ENCODE measurements around the gene ZNF548. TPM values are rescaled to one million over a fixed set of nuclear protein-coding genes. Genes with fewer than 3 reads are reported as not detected.

The ZNF548 gene
- total RNA-seq, 4 donors from 2014 or later, result 20.2 to 26.3 (median 23.6) TPM

DNA sequence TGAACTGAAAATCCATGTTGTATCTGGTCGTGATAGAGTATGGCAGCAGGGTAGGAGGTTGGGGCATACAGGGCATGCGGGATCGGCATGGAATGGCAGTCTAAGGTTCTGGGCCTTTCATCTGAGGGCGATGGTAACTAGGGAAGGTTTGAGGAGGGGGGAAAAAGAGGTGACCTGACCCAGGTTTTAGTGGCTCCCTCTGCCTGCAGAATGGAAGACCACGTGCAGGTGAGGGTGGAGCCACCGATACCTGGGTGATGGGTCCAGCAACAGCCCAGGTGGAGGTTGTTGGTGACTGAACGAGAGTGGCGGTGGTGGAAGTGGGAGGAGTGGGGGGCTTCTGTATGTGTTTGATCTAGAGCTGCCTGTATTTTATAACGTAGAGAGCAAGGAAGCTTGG is 49.3 kb downstream of the ZNF548 start:
- no peak overlapping the region for H3K27ac ChIP-seq (replicated peaks in 1 of 4)
- peaks cover 6 to 36% (median 28%) of the 10 kb centered on the region in 4 donors for H3K36me3 ChIP-seq
- DNase-seq (ENCODE audit: extremely low spot score), result no peak
- peaks cover 0 to 21% (median 11%) of the 10 kb centered on the region in 4 donors for H3K9me3 ChIP-seq
- no peaks in the 10 kb centered on the region for H3K27me3 ChIP-seq
- WGBS, result 96% methylated on average over 9 of the region's 9 CpGs
- H3K4me3 ChIP-seq, result no peak overlapping the region
- peaks cover 16 to 25% (median 22%) of the 10 kb centered on the region in 4 donors for H3K4me1 ChIP-seq
- intact Hi-C loops (cut with DNase I), result no loop called here
- no peak for TF ChIP-seq POLR2AphosphoS5 (IDR thresholded peaks at IDR 0.05)
- no peak for TF ChIP-seq POLR2A (IDR thresholded peaks at IDR 0.05; ENCODE audit: low read depth)
- TF ChIP-seq EP300 (IDR thresholded peaks at IDR 0.05), result no peak
- TF ChIP-seq, protein P1, sequence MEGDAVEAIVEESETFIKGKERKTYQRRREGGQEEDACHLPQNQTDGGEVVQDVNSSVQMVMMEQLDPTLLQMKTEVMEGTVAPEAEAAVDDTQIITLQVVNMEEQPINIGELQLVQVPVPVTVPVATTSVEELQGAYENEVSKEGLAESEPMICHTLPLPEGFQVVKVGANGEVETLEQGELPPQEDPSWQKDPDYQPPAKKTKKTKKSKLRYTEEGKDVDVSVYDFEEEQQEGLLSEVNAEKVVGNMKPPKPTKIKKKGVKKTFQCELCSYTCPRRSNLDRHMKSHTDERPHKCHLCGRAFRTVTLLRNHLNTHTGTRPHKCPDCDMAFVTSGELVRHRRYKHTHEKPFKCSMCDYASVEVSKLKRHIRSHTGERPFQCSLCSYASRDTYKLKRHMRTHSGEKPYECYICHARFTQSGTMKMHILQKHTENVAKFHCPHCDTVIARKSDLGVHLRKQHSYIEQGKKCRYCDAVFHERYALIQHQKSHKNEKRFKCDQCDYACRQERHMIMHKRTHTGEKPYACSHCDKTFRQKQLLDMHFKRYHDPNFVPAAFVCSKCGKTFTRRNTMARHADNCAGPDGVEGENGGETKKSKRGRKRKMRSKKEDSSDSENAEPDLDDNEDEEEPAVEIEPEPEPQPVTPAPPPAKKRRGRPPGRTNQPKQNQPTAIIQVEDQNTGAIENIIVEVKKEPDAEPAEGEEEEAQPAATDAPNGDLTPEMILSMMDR (IDR thresholded peaks at IDR 0.05), result no peak

DNA sequence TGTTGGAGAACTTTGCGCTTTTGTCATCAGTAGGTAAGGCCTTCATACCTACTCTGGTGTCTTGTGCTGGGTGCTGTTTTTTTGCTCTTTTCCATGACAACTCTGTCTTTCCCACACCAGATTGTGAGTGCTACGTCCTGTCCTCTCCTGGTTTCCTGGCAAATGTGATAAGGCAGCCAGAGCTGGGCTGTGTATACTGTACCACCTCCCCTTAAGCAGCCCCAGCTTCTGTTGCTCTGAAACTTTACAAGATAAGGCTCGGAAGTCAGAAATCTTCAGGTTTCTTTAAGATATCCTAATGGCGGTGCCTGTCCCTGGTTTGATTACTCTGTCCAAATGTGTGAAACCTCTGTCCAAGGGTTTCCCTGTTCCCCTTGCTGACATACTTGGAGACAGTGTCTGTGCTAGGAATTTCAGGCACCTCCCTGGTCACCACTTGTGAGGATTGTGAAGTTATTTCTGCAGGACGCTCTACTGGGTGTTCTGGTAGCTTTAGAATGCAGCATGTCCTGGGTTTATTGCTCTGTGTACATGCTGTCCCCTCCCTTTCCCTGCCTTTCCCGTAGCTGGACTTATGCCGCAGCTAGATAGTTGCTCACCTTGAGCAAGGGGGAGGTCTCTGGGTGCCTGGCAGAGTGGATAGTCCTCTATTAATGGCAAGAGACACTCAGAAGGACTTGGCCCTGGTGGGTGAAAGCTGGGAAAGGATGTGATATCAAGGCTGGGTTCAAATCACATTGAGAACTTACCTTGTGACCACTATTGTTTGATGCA is 52.5 kb downstream of the ZNF548 start:
- Histone ChIP-seq H3K4me1 (no peaks in the 10 kb centered on the region), H3K4me3 (no peak overlapping the region), H3K27me3 (no peaks in the 10 kb centered on the region), H3K36me3 (peaks cover 16 to 54% (median 42%) of the 10 kb centered on the region in 4 donors), H3K27ac (replicated peaks in 1 of 4) (no peak overlapping the region), H3K9me3 (peaks cover 0 to 51% (median 28%) of the 10 kb centered on the region in 4 donors)
- intact Hi-C loops (cut with DNase I), result no loop called here
- no peak for TF ChIP-seq POLR2A (IDR thresholded peaks at IDR 0.05; ENCODE audit: low read depth)
- no peak for TF ChIP-seq EP300 (IDR thresholded peaks at IDR 0.05)
- TF ChIP-seq, protein P1 (IDR thresholded peaks at IDR 0.05), result no peak
- WGBS, result 91% methylated on average over 7 of the region's 7 CpGs
- no peak for DNase-seq (ENCODE audit: extremely low spot score)

DNA sequence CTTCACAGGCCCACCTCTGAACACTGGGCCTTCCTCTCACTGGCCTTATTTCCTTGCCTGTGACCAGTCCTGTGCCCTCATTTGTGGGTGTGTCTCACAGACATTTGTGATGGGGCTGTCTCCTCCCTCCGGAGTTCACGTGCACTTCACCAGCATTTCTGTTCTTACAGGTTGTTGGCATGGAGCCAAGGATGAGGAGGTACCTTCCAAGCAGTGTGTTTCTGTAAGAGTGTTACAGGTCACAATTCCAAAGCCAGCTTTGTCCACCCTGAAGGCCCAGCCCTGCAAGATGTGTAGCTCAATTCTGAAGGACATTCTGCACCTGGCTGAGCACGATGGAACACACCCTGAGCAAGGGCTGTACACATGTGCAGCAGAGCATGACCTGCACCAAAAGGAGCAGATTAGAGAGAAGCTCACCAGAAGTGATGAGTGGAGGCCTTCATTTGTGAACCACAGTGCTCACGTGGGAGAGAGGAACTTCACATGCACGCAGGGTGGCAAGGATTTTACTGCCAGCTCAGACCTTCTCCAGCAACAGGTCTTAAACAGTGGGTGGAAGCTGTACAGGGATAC is 53.6 kb downstream of the ZNF548 start:
- Histone ChIP-seq H3K27ac (replicated peaks in 1 of 4) (no peak overlapping the region), H3K4me1 (no peaks in the 10 kb centered on the region), H3K4me3 (no peak overlapping the region), H3K27me3 (no peaks in the 10 kb centered on the region), H3K36me3 (peaks cover 16 to 49% (median 36%) of the 10 kb centered on the region in 4 donors), H3K9me3 (peaks cover 0 to 60% (median 31%) of the 10 kb centered on the region in 4 donors)
- TF ChIP-seq EP300 (IDR thresholded peaks at IDR 0.05) (no peak), POLR2A (IDR thresholded peaks at IDR 0.05; ENCODE audit: low read depth) (no peak), POLR2AphosphoS5 (IDR thresholded peaks at IDR 0.05) (no peak)
- TF ChIP-seq, protein P1 (IDR thresholded peaks at IDR 0.05), result no peak
- intact Hi-C loops (cut with DNase I), result no loop called here
- 89% methylated on average over 5 of the region's 5 CpGs for WGBS
- DNase-seq (ENCODE audit: extremely low spot score), result no peak

DNA sequence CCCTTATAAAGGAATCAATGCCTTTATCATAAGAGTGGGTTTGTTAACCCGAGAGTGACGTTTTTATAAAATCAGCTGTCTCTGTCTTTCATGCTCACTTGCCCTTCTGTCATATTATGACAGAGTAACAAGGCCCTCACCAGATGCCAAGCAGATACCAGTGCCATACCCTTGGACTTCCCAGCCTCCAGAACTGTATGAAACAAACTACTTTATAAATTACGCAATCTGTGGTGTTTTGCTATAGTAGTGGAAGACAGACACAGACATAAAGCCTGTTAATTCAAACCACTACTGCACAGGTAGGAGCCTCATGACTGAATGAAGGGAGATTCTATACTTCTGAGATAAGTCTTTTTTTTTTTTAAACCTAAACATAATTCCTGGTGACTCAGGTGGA is 62.7 kb downstream of the ZNF548 start:
- peaks cover 0 to 37% (median 9%) of the 10 kb centered on the region in 4 donors for H3K9me3 ChIP-seq
- H3K4me3 ChIP-seq, result no peak overlapping the region
- no peak for TF ChIP-seq EP300 (IDR thresholded peaks at IDR 0.05)
- TF ChIP-seq POLR2AphosphoS5 (IDR thresholded peaks at IDR 0.05), result no peak
- no peak for TF ChIP-seq POLR2A (IDR thresholded peaks at IDR 0.05; ENCODE audit: low read depth)
- TF ChIP-seq, protein P1 (IDR thresholded peaks at IDR 0.05), result no peak
- H3K4me1 ChIP-seq, result no peaks in the 10 kb centered on the region
- DNase-seq (ENCODE audit: extremely low spot score), result no peak
- intact Hi-C loops (cut with DNase I), result no loop called here
- H3K27me3 ChIP-seq, result no peaks in the 10 kb centered on the region
- H3K27ac ChIP-seq (replicated peaks in 1 of 4), result no peak overlapping the region
- H3K36me3 ChIP-seq, result peaks cover 0 to 13% (median 3%) of the 10 kb centered on the region in 4 donors
- WGBS, result 93% methylated on average over 3 of the region's 3 CpGs

Other genes with a start within 250 kb of the ZNF548 start
- not detected for gene ZIM3, start 244.7 kb upstream of the ZNF548 start, total RNA-seq
- not detected for gene DUXA, start 222.4 kb upstream of the ZNF548 start, total RNA-seq
- 10 to 100 TPM; 24.1 to 66.7 (median 42.5) TPM for gene ZNF264, start 198.4 kb upstream of the ZNF548 start, total RNA-seq
- 1 to 10 TPM in 1 of 4 donors, under 1 TPM in 3; 0.33 to 1.2 (median 0.85) TPM for gene AURKC, start 158.8 kb upstream of the ZNF548 start, total RNA-seq
- gene ZNF805, start 149.2 kb upstream of the ZNF548 start, total RNA-seq, result 10 to 100 TPM; 13.3 to 19.7 (median 17.3) TPM
- 10 to 100 TPM; 46.1 to 75.0 (median 50.1) TPM for gene ZNF460, start 109.4 kb upstream of the ZNF548 start, total RNA-seq
- 1 to 10 TPM; 6.6 to 9.1 (median 8.3) TPM for gene ZNF543, start 69.4 kb upstream of the ZNF548 start, total RNA-seq
- 10 to 100 TPM in 1 of 4 donors, 1 to 10 TPM in 3; 7.1 to 12.4 (median 8.5) TPM for gene ZNF304, start 38.6 kb upstream of the ZNF548 start, total RNA-seq
- gene TRAPPC2B, start 26.3 kb upstream of the ZNF548 start, total RNA-seq, result 10 to 100 TPM; 12.9 to 29.5 (median 20.2) TPM
- gene ZNF547, start 26.3 kb upstream of the ZNF548 start, total RNA-seq, result 1 to 10 TPM; 1.4 to 3.3 (median 2.8) TPM
- 1 to 10 TPM; 6.1 to 9.6 (median 8.8) TPM for gene ZNF17, start 21.3 kb downstream of the ZNF548 start, total RNA-seq
- 1 to 10 TPM; 2.5 to 6.4 (median 4.6) TPM for gene ZNF749, start 45.5 kb downstream of the ZNF548 start, total RNA-seq
- gene VN1R1, start 67.3 kb downstream of the ZNF548 start, total RNA-seq, result 1 to 10 TPM in 3 of 4 donors, under 1 TPM in 1; 0.65 to 1.8 (median 1.3) TPM
- gene ZNF772, start 87.7 kb downstream of the ZNF548 start, total RNA-seq, result 10 to 100 TPM in 1 of 4 donors, 1 to 10 TPM in 3; 7.1 to 11.5 (median 9.0) TPM
- 10 to 100 TPM in 2 of 4 donors, 1 to 10 TPM in 2; 9.3 to 17.8 (median 12.4) TPM for gene ZNF419, start 97.9 kb downstream of the ZNF548 start, total RNA-seq
- gene ZNF773, start 110.1 kb downstream of the ZNF548 start, total RNA-seq, result 10 to 100 TPM in 3 of 4 donors, 1 to 10 TPM in 1; 7.1 to 18.9 (median 16.6) TPM
- 1 to 10 TPM; 3.7 to 6.7 (median 6.4) TPM for gene ZNF549, start 137.5 kb downstream of the ZNF548 start, total RNA-seq
- gene ZNF550, start 170.0 kb downstream of the ZNF548 start, total RNA-seq, result 1 to 10 TPM; 3.7 to 6.7 (median 4.2) TPM
- 1 to 10 TPM; 3.3 to 6.0 (median 4.9) TPM for gene ZNF416, start 189.1 kb downstream of the ZNF548 start, total RNA-seq
- 1 to 10 TPM; 3.7 to 9.8 (median 6.4) TPM for gene ZIK1, start 194.3 kb downstream of the ZNF548 start, total RNA-seq
- 1 to 10 TPM; 1.2 to 6.9 (median 2.8) TPM for gene ZNF530, start 210.0 kb downstream of the ZNF548 start, total RNA-seq
- 10 to 100 TPM; 14.5 to 31.3 (median 22.1) TPM for gene ZNF134, start 224.4 kb downstream of the ZNF548 start, total RNA-seq
- 10 to 100 TPM in 2 of 4 donors, 1 to 10 TPM in 2; 9.4 to 14.8 (median 11.0) TPM for gene ZNF211, start 243.3 kb downstream of the ZNF548 start, total RNA-seq